Neuronal stem cell (in vitro differentiated cells): Measurements from ENCODE around the gene ACAD8.
A peak's percentile ranks its signal among the peaks of the same experiment; 100 is the strongest.

Source experiments
- DNase-seq: peaks from one replicate; pipeline ENCODE4 v3.0.0-alpha.2; 2013; ENCODE audit warnings: low spot score
- H2AFZ ChIP-seq: one replicate; pipeline ENCODE4 v1.6.1; 2013; ENCODE audit warnings: mild to moderate bottlenecking, low read length, inconsistent platforms
- H2AK5ac ChIP-seq: 2 replicates; pipeline ENCODE4 v1.6.1; 2013; ENCODE audit warnings: low read depth, mild to moderate bottlenecking, inconsistent platforms, low read length, moderate library complexity, mixed read lengths
- H2BK120ac ChIP-seq: 2 replicates; pipeline ENCODE4 v1.6.1; 2013; ENCODE audit warnings: low read depth, mild to moderate bottlenecking, inconsistent platforms, low read length, moderate library complexity, mixed read lengths
- H2BK12ac ChIP-seq: one replicate; pipeline ENCODE4 v1.6.1; 2013; ENCODE audit warnings: low read length, inconsistent platforms
- H2BK15ac ChIP-seq: 2 replicates; pipeline ENCODE4 v1.6.1; 2013; ENCODE audit warnings: mild to moderate bottlenecking, low read length, inconsistent platforms, mixed read lengths
- H2BK5ac ChIP-seq: one replicate; pipeline ENCODE4 v1.6.1; 2013; ENCODE audit warnings: inconsistent platforms, mild to moderate bottlenecking, low read length, moderate library complexity
- H3K14ac ChIP-seq: one replicate; pipeline ENCODE4 v1.6.1; 2013; ENCODE audit warnings: low read length, inconsistent platforms
- H3K18ac ChIP-seq: 2 replicates; pipeline ENCODE4 v1.6.1; 2013; ENCODE audit warnings: low read length, inconsistent platforms
- H3K23ac ChIP-seq: 2 replicates; pipeline ENCODE4 v1.6.1; 2013; ENCODE audit warnings: low read depth, mild to moderate bottlenecking, mixed read lengths, low read length, inconsistent platforms; ENCODE audit not compliant: poor library complexity
- H3K27ac ChIP-seq: replicated peaks from 3 replicates; pipeline ENCODE4 v1.5.1; 2013; ENCODE audit warnings: low read length, inconsistent platforms
- H3K27me3 ChIP-seq, 3 experiments: 2 replicates each; pipeline ENCODE4 v1.6.1; 2013; ENCODE audit warnings: low read length in 3 of 3, mild to moderate bottlenecking in 2 of 3, inconsistent platforms in 1 of 3, low read depth in 1 of 3, mixed read lengths in 1 of 3, moderate library complexity in 1 of 3; ENCODE audit not compliant: control insufficient read depth in 3 of 3, insufficient read depth in 3 of 3
- H3K36me3 ChIP-seq, 2 donors: replicated peaks in 1 of 2; 2 replicates each; pipeline ENCODE4 v1.6.1; 2013; ENCODE audit warnings: low read length in 2 of 2; ENCODE audit not compliant: control insufficient read depth in 2 of 2, insufficient read depth in 2 of 2
- H3K4ac ChIP-seq: 2 replicates; pipeline ENCODE4 v1.6.1; 2013; ENCODE audit warnings: inconsistent platforms, mild to moderate bottlenecking, low read length, moderate library complexity
- H3K4me1 ChIP-seq, 2 donors: 1 replicate in 1 of 2; 2 replicates in 1 of 2; pipeline ENCODE4 v1.6.1; 2013; ENCODE audit warnings: low read length in 2 of 2, low read depth in 1 of 2; ENCODE audit not compliant: control insufficient read depth in 2 of 2, insufficient read depth in 1 of 2
- H3K4me2 ChIP-seq: one replicate; pipeline ENCODE4 v1.6.1; 2013; ENCODE audit warnings: mild to moderate bottlenecking, low read length, inconsistent platforms; ENCODE audit not compliant: insufficient read depth, poor library complexity, severe bottlenecking
- H3K4me3 ChIP-seq, 2 donors: 2 replicates each; pipeline ENCODE4 v1.5.1; 2013; ENCODE audit warnings: low read length in 2 of 2, mild to moderate bottlenecking in 2 of 2, inconsistent platforms in 1 of 2, moderate library complexity in 1 of 2
- H3K79me1 ChIP-seq: one replicate; pipeline ENCODE4 v1.6.1; 2013; ENCODE audit warnings: low read depth, mild to moderate bottlenecking, inconsistent platforms, low read length, moderate library complexity
- H3K9ac ChIP-seq: one replicate; pipeline ENCODE4 v1.6.1; 2013; ENCODE audit warnings: mild to moderate bottlenecking, low read depth, low read length, inconsistent platforms; ENCODE audit not compliant: poor library complexity
- H3K9me3 ChIP-seq, 2 donors: replicated peaks in 1 of 2; 2 replicates each; pipeline versions ENCODE3 to v1.6.1; 2013; ENCODE audit warnings: low read length in 2 of 2, mild to moderate bottlenecking in 2 of 2, inconsistent platforms in 1 of 2, low read depth in 1 of 2, mixed read lengths in 1 of 2, moderate library complexity in 1 of 2; ENCODE audit not compliant: control insufficient read depth in 2 of 2, insufficient read depth in 1 of 2
- H4K8ac ChIP-seq: one replicate; pipeline ENCODE4 v1.6.1; 2013; ENCODE audit warnings: low read depth, mild to moderate bottlenecking, inconsistent platforms, low read length, moderate library complexity
- H4K91ac ChIP-seq: one replicate; pipeline ENCODE4 v1.6.1; 2013; ENCODE audit warnings: low read length, low read depth, mild to moderate bottlenecking, inconsistent platforms; ENCODE audit not compliant: poor library complexity
- WGBS, 2 donors: extraction: QIAGEN DNeasy Blood & Tissue Kit; methylation state at CpG; one replicate each; pipeline ENCODE4 v1.1.7; 2013; ENCODE audit warnings: missing lambda C conversion rate in 2 of 2, mixed read lengths in 1 of 2; ENCODE audit not compliant: insufficient read length in 2 of 2, insufficient replicate concordance in 1 of 2; ENCODE audit errors: extremely low coverage in 2 of 2; 5-methylcytosine and 5-hydroxymethylcytosine counted together

The ACAD8 gene

DNA sequence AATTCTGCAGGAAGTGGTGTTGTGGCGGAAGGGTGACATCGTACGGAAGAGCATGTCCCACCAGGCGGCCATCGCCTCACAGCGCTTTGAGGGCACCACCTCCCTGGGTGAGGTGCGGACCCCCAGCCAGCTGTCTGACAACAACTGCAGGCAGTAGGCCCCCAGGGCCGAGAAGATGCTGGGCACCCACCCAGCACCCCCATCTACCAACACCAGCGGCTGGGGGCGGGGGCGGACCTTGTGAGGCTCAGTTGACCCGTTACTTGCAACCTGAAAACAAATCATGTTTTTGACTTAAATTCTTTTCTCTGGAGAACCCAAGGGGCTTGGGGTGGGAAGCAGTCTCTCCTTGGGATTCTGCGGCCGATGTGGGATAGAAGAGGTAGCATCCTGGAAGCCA is 7.9 kb upstream of the ACAD8 start:
- Histone ChIP-seq H3K9me3 (no peaks in the 10 kb centered on the region), H3K23ac (no peak overlapping the region), H2BK120ac (no peak overlapping the region), H3K9ac (no peak overlapping the region), H3K4me3 (no peak overlapping the region), H3K27ac (no peak overlapping the region), H4K8ac (no peak overlapping the region), H3K4me1 (no peaks in the 10 kb centered on the region), H3K14ac (no peak overlapping the region), H3K79me1 (no peaks in the 10 kb centered on the region), H3K4me2 (no peak overlapping the region), H2AK5ac (no peak overlapping the region), H3K36me3 (peaks cover 34 to 98% of the 10 kb centered on the region in 2 donors), H2BK5ac (no peak overlapping the region), H2BK15ac (no peak overlapping the region), H3K18ac (no peak overlapping the region), H2BK12ac (no peak overlapping the region), H2AFZ (no peak overlapping the region), H3K27me3 (no peaks in the 10 kb centered on the region), H3K4ac (no peak overlapping the region), H4K91ac (no peak overlapping the region)
- DNase-seq = no peak
- no CpG with 5 or more reads among the region's 14 CpGs for WGBS, 2 donors

DNA sequence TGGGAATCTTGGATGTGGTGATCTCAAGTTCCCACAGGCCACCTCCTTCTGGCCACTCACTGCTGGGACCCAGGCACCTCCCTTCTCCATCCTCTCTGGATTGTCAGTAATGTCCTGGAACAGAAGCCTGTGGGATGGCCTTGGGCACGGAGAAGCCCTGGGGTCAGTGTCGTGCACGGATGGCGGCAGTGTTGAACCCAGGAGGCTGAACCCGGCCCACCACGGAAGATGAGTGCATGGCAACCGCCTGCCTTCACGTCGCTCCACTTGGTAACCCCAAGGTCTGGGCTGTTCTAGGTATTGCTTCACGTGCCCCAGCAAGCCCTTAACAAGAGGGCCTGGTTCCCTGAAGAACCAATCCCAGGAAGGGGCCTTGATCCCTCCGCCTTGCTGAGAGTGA is 7.3 kb upstream of the ACAD8 start:
- H3K9ac ChIP-seq = peak overlapping the region; percentile 31
- H3K9me3 ChIP-seq = no peaks in the 10 kb centered on the region
- H2AK5ac ChIP-seq = no peak overlapping the region
- DNase-seq = no peak
- no peak overlapping the region for H3K27ac ChIP-seq
- WGBS, 2 donors = no CpG with 5 or more reads among the region's 11 CpGs
- no peak overlapping the region for H2AFZ ChIP-seq
- H2BK120ac ChIP-seq = no peak overlapping the region
- no peak overlapping the region for H2BK5ac ChIP-seq
- no peak overlapping the region for H3K4me2 ChIP-seq
- peaks cover 36 to 100% of the 10 kb centered on the region in 2 donors for H3K36me3 ChIP-seq
- H2BK15ac ChIP-seq = no peak overlapping the region
- H3K4ac ChIP-seq = no peak overlapping the region
- H3K4me1 ChIP-seq = no peaks in the 10 kb centered on the region
- no peaks in the 10 kb centered on the region for H3K27me3 ChIP-seq
- no peaks in the 10 kb centered on the region for H3K79me1 ChIP-seq
- no peak overlapping the region for H3K4me3 ChIP-seq
- H4K8ac ChIP-seq = no peak overlapping the region
- H3K23ac ChIP-seq = no peak overlapping the region
- no peak overlapping the region for H2BK12ac ChIP-seq
- no peak overlapping the region for H3K18ac ChIP-seq
- no peak overlapping the region for H3K14ac ChIP-seq
- no peak overlapping the region for H4K91ac ChIP-seq

DNA sequence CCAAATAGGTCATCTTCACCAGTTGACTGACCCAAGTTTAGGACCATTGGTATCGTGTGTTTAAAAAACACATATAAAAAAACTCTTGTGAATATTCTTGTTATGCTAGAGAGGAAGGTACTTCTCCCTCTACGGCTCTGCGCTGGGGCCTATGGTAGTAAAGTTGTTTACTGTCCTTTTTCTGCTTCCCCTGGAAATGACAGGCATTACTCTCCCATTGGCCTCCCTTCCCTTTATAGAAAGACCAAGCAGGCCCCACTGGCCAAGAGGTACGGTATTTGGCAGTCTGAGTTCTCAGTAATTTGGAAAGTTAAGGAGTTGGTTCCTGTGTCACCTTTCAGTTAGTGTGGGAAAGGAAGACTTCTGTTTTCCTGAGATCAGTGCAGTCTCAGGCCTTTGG is 6.7 kb upstream of the ACAD8 start:
- Histone ChIP-seq H3K36me3 (peaks cover 34 to 100% of the 10 kb centered on the region in 2 donors), H3K23ac (no peak overlapping the region), H3K14ac (no peak overlapping the region), H4K8ac (no peak overlapping the region), H4K91ac (no peak overlapping the region), H2BK5ac (no peak overlapping the region), H3K4me2 (no peak overlapping the region), H2AK5ac (no peak overlapping the region), H3K27me3 (no peaks in the 10 kb centered on the region), H3K4me3 (no peak overlapping the region), H2BK12ac (no peak overlapping the region), H3K9me3 (no peaks in the 10 kb centered on the region), H3K9ac (no peak overlapping the region), H3K4ac (no peak overlapping the region), H3K79me1 (no peaks in the 10 kb centered on the region), H2AFZ (no peak overlapping the region), H2BK15ac (no peak overlapping the region), H3K4me1 (no peaks in the 10 kb centered on the region), H3K18ac (no peak overlapping the region), H3K27ac (no peak overlapping the region), H2BK120ac (no peak overlapping the region)
- DNase-seq = no peak
- WGBS, 2 donors = no CpG with 5 or more reads among the region's 4 CpGs

DNA sequence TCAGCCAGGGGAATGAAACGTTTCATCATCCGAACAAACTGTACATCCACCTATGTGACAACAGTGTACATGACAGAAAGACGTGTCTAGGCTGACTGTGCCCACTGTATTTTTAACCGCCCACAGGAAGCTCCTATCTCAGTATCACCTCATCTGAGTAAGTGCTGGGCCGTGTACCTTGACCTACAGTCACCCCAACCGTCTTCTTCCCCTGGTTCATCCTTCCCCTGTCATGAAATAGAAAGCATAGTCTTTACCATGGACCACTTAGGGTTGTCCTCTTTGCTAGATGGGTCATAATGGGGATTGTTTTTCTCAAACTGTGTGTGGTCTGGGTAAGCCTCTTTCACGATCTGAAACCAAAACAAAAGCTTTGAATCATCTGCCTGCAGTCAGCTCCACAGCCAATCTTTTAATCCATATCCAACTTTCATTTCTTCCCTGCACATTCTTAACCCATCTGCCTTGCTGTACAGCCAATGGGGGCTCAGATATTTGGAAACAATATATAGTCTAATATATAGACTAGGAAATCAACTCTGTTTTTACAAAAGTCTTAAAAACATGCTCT is 4.4 kb upstream of the ACAD8 start:
- Histone ChIP-seq H3K9me3 (no peaks in the 10 kb centered on the region), H2BK12ac (no peak overlapping the region), H3K18ac (no peak overlapping the region), H3K14ac (no peak overlapping the region), H3K27ac (no peak overlapping the region), H2AK5ac (no peak overlapping the region), H3K79me1 (no peaks in the 10 kb centered on the region), H4K91ac (peak overlapping the region; percentile 9), H3K4me3 (no peak overlapping the region), H3K23ac (no peak overlapping the region), H3K9ac (no peak overlapping the region), H2BK120ac (no peak overlapping the region), H2AFZ (no peak overlapping the region), H3K4ac (no peak overlapping the region), H2BK15ac (no peak overlapping the region), H3K36me3 (peaks cover 25 to 78% of the 10 kb centered on the region in 2 donors), H2BK5ac (no peak overlapping the region), H3K4me2 (no peak overlapping the region), H4K8ac (no peak overlapping the region), H3K27me3 (no peaks in the 10 kb centered on the region), H3K4me1 (no peaks in the 10 kb centered on the region)
- DNase-seq = no peak
- WGBS, 2 donors = no CpG with 5 or more reads among the region's 7 CpGs
